Measurements from ENCODE around the gene CHRM5. TPM values are rescaled to one million over a fixed set of nuclear protein-coding genes. Genes with fewer than 3 reads are reported as not detected.

The CHRM5 gene
- total and polyA plus RNA-seq, 2 of the 8 experiments (the other 6 are each of a cell fraction or from before 2014, with no cell fraction given): not detected

DNA sequence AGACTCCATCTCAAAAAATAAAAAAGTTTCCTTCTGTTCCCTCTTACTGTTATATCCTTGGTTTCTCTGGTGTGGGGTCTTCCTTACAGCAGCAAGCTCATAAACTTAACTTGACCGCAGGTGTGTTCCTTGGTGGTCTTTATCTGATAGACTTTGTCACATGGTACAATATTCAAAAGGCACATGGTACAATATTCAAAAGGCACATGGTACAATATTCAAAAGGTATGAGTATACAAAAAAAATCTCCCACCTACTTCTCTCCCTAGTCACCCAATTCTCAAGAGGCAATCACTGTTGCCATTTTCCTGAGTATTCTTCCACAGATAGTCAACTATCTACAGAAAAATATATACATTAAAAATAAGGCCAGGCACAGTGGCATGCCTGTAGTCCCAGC, 138.1 kb downstream of the CHRM5 start (continued):
- TF ChIP-seq, protein P1, sequence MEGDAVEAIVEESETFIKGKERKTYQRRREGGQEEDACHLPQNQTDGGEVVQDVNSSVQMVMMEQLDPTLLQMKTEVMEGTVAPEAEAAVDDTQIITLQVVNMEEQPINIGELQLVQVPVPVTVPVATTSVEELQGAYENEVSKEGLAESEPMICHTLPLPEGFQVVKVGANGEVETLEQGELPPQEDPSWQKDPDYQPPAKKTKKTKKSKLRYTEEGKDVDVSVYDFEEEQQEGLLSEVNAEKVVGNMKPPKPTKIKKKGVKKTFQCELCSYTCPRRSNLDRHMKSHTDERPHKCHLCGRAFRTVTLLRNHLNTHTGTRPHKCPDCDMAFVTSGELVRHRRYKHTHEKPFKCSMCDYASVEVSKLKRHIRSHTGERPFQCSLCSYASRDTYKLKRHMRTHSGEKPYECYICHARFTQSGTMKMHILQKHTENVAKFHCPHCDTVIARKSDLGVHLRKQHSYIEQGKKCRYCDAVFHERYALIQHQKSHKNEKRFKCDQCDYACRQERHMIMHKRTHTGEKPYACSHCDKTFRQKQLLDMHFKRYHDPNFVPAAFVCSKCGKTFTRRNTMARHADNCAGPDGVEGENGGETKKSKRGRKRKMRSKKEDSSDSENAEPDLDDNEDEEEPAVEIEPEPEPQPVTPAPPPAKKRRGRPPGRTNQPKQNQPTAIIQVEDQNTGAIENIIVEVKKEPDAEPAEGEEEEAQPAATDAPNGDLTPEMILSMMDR (IDR thresholded peaks at IDR 0.05; ENCODE audit: control extremely low read depth in 1 of 3, insufficient read depth in 1 of 3, low read depth in 1 of 3, low read length in 3 of 3): no peak
- no peak for TF ChIP-seq EP300 (IDR thresholded peaks at IDR 0.05; ENCODE audit: borderline replicate concordance in 1 of 2, low read depth in 2 of 2, low read length in 2 of 2)
- TF ChIP-seq ASH2L (IDR thresholded peaks at IDR 0.05; ENCODE audit: low read length): no peak
- no peak for TF ChIP-seq KDM5A (IDR thresholded peaks at IDR 0.05; ENCODE audit: low read length)
- TF ChIP-seq EZH2 (IDR thresholded peaks at IDR 0.05; ENCODE audit: low read depth, low read length, severe bottlenecking): no peak
- TF ChIP-seq SIRT6 (IDR thresholded peaks at IDR 0.05; ENCODE audit: low read length): no peak
